ENCODE measurements around the gene DYNLT2. TPM values are rescaled to one million over a fixed set of nuclear protein-coding genes. Genes with fewer than 3 reads are reported as not detected.

DYNLT2 gene
- total and polyA plus RNA-seq, 7 donors, result 0.73 to 2.8 (median 1.0) TPM

DNA sequence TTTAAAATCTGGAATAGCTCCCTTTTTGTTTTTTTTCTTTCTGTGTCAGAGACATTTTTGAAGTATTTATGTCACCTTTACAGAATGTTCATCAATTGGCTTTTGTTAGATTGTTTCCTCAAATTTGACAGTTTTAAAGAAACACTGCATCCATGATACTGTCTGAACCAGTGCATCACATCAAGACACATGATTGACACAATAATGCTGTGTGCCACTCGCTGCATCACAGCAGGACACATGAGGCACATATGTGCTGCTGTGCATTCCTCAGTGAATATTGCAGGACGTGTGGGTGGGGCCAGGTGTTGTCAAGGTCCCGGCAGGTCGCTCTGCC, 37.4 kb upstream of the DYNLT2 start:
- WGBS, 3 donors, result 71 to 77% (median 77%) methylated on average over 4 of the region's 4 CpGs
- no peaks in the 10 kb centered on the region for H3K27me3 ChIP-seq (ENCODE audit: insufficient read depth in 3 of 3, low read length in 2 of 3)
- ATAC-seq (no peak), DNase-seq (no peak)
- H3K27ac ChIP-seq, result no peak overlapping the region
- H3K9me3 ChIP-seq, result no peaks in the 10 kb centered on the region
- H3K36me3 ChIP-seq (ENCODE audit: insufficient read depth in 1 of 2, low read depth in 1 of 2), result peaks cover 0 to 3% of the 10 kb centered on the region in 2 donors
- intact Hi-C loops (cut with DNase I), result no loop called here
- H3K4me1 ChIP-seq, result peaks cover 14% of the 10 kb centered on the region
- TF ChIP-seq, protein P1, sequence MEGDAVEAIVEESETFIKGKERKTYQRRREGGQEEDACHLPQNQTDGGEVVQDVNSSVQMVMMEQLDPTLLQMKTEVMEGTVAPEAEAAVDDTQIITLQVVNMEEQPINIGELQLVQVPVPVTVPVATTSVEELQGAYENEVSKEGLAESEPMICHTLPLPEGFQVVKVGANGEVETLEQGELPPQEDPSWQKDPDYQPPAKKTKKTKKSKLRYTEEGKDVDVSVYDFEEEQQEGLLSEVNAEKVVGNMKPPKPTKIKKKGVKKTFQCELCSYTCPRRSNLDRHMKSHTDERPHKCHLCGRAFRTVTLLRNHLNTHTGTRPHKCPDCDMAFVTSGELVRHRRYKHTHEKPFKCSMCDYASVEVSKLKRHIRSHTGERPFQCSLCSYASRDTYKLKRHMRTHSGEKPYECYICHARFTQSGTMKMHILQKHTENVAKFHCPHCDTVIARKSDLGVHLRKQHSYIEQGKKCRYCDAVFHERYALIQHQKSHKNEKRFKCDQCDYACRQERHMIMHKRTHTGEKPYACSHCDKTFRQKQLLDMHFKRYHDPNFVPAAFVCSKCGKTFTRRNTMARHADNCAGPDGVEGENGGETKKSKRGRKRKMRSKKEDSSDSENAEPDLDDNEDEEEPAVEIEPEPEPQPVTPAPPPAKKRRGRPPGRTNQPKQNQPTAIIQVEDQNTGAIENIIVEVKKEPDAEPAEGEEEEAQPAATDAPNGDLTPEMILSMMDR (IDR thresholded peaks at IDR 0.05), result no peak
- H3K4me3 ChIP-seq, result no peak overlapping the region

DNA sequence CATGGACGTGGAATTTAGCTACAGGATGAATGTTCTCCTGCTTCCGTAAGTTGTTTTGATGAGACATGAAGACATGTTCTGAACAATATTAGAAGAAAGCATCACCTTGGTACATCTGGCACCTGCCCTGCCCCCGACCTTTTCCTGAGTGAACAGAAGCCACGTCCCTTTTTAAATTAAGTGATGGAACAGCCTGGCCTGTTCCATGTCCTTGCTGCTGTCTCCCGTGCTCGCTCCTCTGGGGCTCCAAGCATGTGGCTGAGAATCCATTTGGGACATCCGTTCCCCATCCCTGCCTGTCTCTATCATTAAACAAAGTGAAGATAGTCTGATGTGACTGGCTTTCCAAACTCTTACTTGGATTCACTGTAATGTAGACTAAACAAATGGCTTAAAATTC, 36.4 kb upstream of the DYNLT2 start:
- WGBS, 3 donors, result 78 to 80% (median 80%) methylated on average over 7 of the region's 7 CpGs
- no peak for DNase-seq

GRCh38 chr6:169786349-169786748, 35.0 kb upstream of the DYNLT2 start:
- Histone ChIP-seq H3K27me3 (ENCODE audit: insufficient read depth in 3 of 3, low read length in 2 of 3) (no peaks in the 10 kb centered on the region), H3K4me3 (no peak overlapping the region), H3K9me3 (no peaks in the 10 kb centered on the region), H3K4me1 (peaks cover 14% of the 10 kb centered on the region), H3K36me3 (ENCODE audit: insufficient read depth in 1 of 2, low read depth in 1 of 2) (peaks cover 0 to 10% of the 10 kb centered on the region in 2 donors), H3K27ac (no peak overlapping the region)
- ATAC-seq, result no peak
- WGBS, 3 donors, result 73 to 83% (median 76%) methylated on average over 5 of the region's 5 CpGs
- TF ChIP-seq, protein P1 (IDR thresholded peaks at IDR 0.05), result no peak
- no peak for DNase-seq
- intact Hi-C loops (cut with DNase I), result no loop called here

More for the DNA sequence above, 36.4 kb upstream of the DYNLT2 start:
- H3K27ac ChIP-seq, result no peak overlapping the region
- TF ChIP-seq, protein P1 (IDR thresholded peaks at IDR 0.05), result no peak
- H3K4me1 ChIP-seq, result peaks cover 14% of the 10 kb centered on the region
- no peak overlapping the region for H3K4me3 ChIP-seq
- no peaks in the 10 kb centered on the region for H3K27me3 ChIP-seq (ENCODE audit: insufficient read depth in 3 of 3, low read length in 2 of 3)
- no peak for ATAC-seq
- H3K9me3 ChIP-seq, result no peaks in the 10 kb centered on the region
- H3K36me3 ChIP-seq (ENCODE audit: insufficient read depth in 1 of 2, low read depth in 1 of 2), result peaks cover 0 to 9% of the 10 kb centered on the region in 2 donors
- intact Hi-C loops (cut with DNase I), result no loop called here

- peaks cover 8% of the 10 kb centered on the region for H3K4me1 ChIP-seq
- WGBS, 3 donors, result 90 to 94% (median 91%) methylated on average over 9 of the region's 9 CpGs
- ATAC-seq (no peak), DNase-seq (no peak)
- H3K36me3 ChIP-seq (ENCODE audit: insufficient read depth in 1 of 2, low read depth in 1 of 2), result peaks cover 0 to 18% of the 10 kb centered on the region in 2 donors
- no peaks in the 10 kb centered on the region for H3K9me3 ChIP-seq
- no peak overlapping the region for H3K4me3 ChIP-seq
- no peak overlapping the region for H3K27ac ChIP-seq
- no peaks in the 10 kb centered on the region for H3K27me3 ChIP-seq (ENCODE audit: insufficient read depth in 3 of 3, low read length in 2 of 3)
- intact Hi-C loops (cut with DNase I), result no loop called here
- TF ChIP-seq, protein P1 (IDR thresholded peaks at IDR 0.05), result no peak
These were observed 34.2 kb upstream of the DYNLT2 start for GRCh38 chr6:169785566-169785965.

- DNase-seq, result no peak
These were observed 33.5 kb upstream of the DYNLT2 start for GRCh38 chr6:169784821-169785340.

More at GRCh38 chr6:169784821-169785340, 33.5 kb upstream of the DYNLT2 start:
- Histone ChIP-seq H3K4me3 (no peak overlapping the region), H3K27me3 (ENCODE audit: insufficient read depth in 3 of 3, low read length in 2 of 3) (no peaks in the 10 kb centered on the region), H3K36me3 (ENCODE audit: insufficient read depth in 1 of 2, low read depth in 1 of 2) (peaks cover 0 to 25% of the 10 kb centered on the region in 2 donors), H3K27ac (no peak overlapping the region), H3K9me3 (no peaks in the 10 kb centered on the region), H3K4me1 (peaks cover 3% of the 10 kb centered on the region)
- TF ChIP-seq, protein P1 (IDR thresholded peaks at IDR 0.05), result no peak
- 83 to 85% (median 84%) methylated on average over 12 of the region's 12 CpGs for WGBS, 3 donors
- intact Hi-C loops (cut with DNase I), result no loop called here
- no peak for ATAC-seq
